C4-2B (cell line): ENCODE measurements around the gene PPM1E.
"Not testable (repeated sequence)": the region's sequence is repeated elsewhere in the genome, so short reads cannot be mapped to it uniquely, and the experiment has no call there.

Experiments used
- H3K27ac ChIP-seq: fragments of 450-650 bp; 2 replicates; pipeline ENCODE4 v1.5.1; 2017
- ZFX ChIP-seq: fragments of 450-650 bp; IDR thresholded peaks from 2 replicates; pipeline ENCODE4 v1.6.1; 2017
- TF ChIP-seq, protein P1 (sequence below): fragments of 450-650 bp; conservative IDR thresholded peaks from 2 replicates; pipeline ENCODE4 v1.5.1; 2017; ENCODE audit warnings: mild to moderate bottlenecking

The PPM1E gene

DNA sequence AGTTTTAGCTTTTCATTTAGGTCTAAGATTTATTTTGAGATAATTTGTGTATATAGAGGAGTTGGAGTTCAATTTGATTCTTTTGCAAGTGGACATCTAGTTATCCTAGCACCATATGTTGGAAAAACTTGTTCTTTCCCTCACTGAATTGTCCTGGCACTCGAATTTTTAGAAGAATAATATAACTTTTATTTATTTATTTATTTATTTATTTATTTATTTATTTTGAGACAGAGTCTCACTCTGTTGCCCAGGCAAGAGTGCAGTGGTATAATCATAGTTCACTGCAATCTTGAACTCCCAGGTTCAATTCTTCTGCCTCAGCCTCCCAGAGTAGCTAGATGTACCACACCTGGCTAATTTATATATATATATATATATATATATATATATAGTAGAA, 29.4 kb downstream of the PPM1E start:
- H3K27ac ChIP-seq: no peak overlapping the region
- TF ChIP-seq ZFX: no peak
- TF ChIP-seq, protein P1, sequence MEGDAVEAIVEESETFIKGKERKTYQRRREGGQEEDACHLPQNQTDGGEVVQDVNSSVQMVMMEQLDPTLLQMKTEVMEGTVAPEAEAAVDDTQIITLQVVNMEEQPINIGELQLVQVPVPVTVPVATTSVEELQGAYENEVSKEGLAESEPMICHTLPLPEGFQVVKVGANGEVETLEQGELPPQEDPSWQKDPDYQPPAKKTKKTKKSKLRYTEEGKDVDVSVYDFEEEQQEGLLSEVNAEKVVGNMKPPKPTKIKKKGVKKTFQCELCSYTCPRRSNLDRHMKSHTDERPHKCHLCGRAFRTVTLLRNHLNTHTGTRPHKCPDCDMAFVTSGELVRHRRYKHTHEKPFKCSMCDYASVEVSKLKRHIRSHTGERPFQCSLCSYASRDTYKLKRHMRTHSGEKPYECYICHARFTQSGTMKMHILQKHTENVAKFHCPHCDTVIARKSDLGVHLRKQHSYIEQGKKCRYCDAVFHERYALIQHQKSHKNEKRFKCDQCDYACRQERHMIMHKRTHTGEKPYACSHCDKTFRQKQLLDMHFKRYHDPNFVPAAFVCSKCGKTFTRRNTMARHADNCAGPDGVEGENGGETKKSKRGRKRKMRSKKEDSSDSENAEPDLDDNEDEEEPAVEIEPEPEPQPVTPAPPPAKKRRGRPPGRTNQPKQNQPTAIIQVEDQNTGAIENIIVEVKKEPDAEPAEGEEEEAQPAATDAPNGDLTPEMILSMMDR: no peak

DNA sequence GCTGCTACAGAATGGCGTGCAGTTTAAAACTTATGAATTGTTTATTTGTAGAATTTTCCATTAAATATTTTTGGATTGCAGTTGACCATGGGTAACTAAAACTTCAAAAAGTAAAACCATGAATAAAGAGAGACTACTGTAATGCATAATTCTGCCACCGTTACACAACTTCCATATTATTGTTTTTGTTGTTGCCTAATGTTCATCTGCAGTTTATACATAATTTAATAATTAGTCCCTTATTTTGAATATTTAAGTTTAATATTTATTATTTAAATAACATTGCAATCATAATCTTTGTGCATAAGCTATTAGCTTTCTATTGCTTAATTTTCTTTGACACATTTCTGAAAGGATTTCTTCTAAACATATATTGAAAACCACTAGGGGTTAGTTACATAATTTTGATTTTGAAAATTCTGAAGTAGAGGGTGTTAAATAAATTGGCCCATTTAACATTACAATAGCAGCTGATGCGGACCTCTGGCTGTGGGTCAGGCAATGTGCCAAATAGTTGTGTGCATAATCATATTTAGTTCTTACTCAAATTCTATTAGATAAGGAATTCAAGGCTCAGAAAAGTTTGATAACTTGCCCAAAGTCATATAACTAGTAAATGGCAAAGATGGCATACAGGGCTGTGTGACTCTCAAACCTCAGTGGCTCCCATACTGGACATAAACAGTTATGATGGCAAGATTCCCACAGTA, 31.1 kb downstream of the PPM1E start:
- H3K27ac ChIP-seq: no peak overlapping the region
- TF ChIP-seq, protein P1: no peak
- TF ChIP-seq ZFX: no peak

DNA sequence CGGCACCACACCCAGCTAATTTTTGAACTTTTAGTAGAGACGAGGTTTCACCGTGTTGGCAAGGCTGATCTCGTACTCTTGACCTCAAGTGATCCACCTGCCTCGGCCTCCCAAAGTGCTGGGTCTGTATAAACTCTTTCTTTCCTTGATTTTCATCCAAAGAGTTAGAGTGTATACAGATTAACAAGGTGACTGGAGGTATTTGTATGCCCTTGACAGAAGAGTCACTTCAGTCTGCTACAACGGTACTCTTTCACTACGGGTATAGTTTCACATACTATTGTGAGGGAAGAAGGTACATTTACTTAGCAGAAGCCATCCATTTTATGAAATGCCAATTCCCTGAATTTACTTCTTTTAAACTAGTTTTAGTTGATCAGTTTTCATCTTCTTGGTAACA, 32.5 kb downstream of the PPM1E start:
- TF ChIP-seq, protein P1: no peak
- TF ChIP-seq ZFX: no peak
- H3K27ac ChIP-seq: no peak overlapping the region

DNA sequence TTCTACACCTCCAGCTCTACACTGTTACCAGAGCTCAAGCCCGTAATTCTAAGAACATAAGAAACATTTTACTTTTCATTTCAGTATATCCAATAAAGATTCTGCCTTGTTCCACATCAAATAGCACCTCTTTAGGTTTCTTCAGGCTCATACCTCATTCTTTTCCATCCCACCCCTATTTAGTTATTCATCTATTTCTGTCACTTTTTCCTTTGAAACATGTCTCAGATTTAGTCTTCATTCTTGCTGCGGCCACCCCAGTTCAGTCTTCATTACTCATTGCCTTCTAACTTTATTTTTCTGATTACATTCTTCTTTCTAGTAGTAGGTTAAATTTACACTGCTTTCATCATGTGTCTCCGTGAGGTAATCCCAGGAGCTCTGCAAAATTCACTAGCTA, 33.5 kb downstream of the PPM1E start:
- H3K27ac ChIP-seq: no peak overlapping the region
- TF ChIP-seq, protein P1: no peak
- no peak for TF ChIP-seq ZFX

DNA sequence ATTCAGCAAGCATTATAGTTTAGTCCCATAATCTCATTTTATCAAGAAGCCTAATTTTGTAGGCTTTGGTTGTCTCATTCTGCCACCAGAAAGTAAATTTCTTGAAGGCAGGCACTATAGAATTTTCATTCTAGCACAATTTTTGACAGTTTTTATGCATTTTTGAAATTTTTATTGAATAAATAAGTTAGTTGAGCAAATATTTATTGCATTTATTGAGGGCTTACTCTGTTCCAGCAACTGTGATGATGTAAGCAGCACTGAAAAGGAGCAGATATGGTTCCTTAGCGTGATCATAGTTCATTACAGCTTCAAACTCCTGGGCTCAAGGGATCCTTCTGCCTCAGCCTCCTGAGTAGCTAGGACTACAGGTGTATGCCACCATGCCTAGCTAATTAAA, 34.2 kb downstream of the PPM1E start:
- TF ChIP-seq ZFX: no peak
- TF ChIP-seq, protein P1: no peak
- H3K27ac ChIP-seq: no peak overlapping the region

DNA sequence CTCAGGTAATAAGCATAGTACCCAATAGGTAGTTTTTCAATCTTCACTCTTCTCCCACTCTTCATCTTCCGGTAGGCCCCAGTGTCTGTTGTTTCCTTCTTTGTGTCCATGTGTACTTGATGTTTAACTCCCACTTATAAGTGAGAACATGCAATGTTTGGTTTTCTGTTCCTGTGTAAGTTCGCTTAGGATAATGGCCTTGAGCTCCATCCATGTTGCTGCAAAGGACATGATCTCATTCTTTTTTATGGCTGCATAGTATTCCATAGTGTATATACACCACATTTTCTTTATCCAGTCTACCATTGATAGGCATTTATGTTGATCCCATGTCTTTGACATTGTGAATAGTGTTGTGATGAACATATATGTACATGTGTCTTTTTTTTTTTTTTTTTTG, 38.9 kb downstream of the PPM1E start:
- not testable (repeated sequence) for H3K27ac ChIP-seq

DNA sequence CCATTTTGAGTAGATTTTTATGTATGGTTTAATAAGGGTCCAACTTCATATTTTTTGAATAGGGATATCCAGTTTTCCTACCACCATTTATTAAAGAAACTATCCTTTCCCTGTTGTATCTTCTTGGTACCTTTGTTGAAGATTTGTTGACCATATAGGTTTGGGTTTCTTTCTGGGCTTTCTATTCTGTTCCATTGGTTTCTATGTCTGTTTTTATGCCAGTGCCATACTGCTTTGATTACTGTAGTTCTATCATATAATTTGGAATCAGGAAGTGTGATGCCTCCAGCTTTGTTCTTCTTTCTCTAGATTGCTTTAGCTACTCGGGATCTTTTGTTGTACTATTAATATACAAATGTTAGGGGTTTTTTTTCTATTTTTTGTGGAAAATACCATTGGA, 46.5 kb downstream of the PPM1E start:
- no peak overlapping the region for H3K27ac ChIP-seq
- TF ChIP-seq ZFX: no peak
- TF ChIP-seq, protein P1: no peak

DNA sequence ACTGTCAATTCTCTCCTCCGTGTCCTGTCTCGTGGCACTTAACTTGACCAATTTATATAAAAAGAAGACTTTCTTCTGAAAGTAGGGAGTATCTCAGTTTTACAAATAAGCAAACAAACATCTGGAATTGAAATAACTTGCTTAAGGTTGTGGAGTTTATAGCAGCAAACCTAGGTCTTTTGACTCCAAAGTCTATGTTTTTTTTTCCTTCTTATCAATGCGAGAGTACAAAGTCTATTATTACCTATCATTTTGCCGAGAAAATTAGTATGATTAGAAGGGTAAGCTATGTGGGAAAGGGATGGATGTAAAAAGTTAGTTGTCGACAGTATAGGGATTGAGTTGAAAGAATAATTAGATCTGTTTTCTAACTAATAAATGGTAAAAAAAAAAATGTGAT, 50.4 kb downstream of the PPM1E start:
- H3K27ac ChIP-seq: no peak overlapping the region
- TF ChIP-seq ZFX: no peak
- TF ChIP-seq, protein P1: no peak
